HG02870 (cell line): Measurements from ENCODE around the gene EPHA5.

Experiments used
- ATAC-seq: cut with Tn5 transposase; IDR thresholded peaks from one replicate; pipeline ENCODE4 v1.9.1; 2021; ENCODE audit warnings: mild to moderate bottlenecking, moderate library complexity; ENCODE audit not compliant: unreplicated experiment

EPHA5 gene

GRCh38 chr4:65635051-65635821 is 35.1 kb downstream of the EPHA5 start:
- no peak for ATAC-seq

DNA sequence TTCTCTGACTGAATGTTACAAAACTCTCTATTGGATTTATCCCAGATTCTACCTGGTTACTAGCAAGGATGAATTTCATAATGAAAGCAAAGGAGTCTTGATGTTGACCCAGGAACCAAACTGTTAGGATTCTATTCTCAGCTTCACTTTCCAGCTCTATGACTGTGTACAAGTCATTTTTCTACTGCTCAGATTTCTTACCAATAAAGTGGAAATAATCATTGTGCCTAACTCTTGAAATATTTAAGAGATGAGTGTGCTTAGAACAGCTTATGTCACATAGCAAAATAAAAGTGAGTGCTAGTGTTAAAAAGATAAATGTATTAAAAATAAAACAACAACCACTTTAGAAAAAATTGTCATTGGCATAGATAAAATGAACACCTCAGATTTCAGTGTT is 45.6 kb downstream of the EPHA5 start:
- no peak for ATAC-seq

- ATAC-seq = no peak
Observed at GRCh38 chr4:65623506-65623905, 46.8 kb downstream of the EPHA5 start.

GRCh38 chr4:65617416-65617815 is 52.9 kb downstream of the EPHA5 start:
- ATAC-seq = no peak

GRCh38 chr4:65604515-65604914 is 65.8 kb downstream of the EPHA5 start:
- ATAC-seq = no peak

DNA sequence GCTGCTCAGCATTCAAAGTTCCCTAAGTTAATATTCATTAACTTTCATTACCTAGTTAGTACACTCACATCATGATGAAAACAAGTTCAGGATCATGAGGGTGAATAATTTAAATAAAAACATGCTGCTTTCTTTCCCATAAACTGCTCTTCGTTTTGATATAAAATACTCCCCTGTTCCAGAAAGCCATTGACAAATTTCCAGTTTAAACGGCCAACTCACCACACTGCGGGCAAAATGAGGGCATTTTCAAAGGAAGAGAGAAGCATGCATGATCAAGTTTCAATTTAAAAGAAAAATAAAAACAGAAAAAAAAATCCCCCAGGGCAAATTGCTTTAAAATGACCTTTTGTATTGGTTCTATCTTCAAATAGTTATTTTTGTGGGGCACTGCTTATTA is 69.6 kb downstream of the EPHA5 start:
- no peak for ATAC-seq

DNA sequence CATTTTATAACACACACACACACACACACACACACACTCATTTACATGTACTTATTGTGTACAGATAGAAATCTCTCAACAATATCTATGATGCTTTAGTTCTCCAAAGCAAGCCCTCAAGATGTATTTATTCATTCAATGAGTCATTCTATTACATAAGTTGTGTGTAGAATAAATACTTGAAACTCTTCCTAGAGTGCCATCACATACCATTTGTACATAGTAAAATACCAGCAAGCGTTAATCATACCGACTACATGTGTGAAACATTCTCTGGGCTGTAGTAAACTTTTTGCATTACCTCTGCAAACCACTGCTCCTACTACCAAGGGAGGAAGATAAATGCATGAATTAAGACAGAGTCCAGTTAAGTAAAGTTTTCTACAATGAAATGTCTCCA is 70.9 kb downstream of the EPHA5 start:
- ATAC-seq = no peak

DNA sequence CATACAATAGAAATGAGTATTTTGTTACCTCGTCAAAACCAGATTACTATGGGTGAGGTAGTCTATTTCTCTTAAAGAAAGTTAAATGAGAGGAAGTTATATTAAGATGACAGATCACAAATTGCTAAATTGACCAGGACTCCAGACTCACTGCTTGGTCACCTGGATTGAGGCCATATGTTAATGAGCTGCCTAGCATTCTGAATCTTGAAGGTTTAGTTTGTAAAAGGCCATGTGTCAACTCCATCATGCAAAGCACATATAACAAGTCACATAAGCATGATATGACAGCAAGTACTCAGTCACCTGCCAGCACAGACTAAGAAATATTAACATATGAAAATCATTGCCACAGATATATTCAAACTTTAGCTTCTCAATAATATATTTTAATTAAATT is 72.6 kb downstream of the EPHA5 start:
- ATAC-seq = no peak

DNA sequence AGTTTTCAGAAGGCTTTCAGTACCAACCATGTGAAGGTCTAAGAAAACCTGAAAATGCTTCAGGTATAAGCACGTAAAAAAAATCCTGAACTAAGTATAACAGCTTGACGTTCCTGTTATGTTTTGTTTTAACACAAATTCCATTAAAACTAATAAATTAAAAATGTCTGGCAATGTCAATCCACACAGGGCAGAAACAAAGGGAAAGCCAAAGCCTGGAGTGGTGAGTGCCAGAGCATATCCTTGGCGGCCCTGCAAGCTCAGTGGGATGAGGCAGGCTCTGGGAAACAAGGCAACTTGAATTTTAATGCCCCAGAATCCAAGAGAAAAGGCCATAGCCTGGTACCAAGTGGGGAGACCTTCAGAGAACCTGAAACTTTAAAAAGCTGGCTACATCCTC is 78.2 kb downstream of the EPHA5 start:
- no peak for ATAC-seq

DNA sequence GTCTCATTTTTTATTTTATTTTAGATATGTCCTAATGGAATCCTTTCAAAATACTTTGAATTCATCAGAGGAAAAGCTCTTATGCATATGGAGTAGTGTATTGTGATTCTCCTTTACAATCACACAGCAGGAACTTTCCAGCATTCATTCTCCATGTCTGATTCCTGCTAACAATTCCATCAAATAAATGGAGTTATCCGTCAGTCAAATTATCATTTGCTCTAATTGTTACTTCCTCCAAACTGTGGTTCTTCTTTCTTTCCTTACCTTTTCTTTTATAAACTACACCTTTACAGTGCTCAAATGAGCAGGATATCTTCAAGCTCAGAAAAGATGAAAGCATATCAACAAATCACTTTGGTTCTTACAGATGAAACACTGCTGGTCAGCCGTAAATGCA is 80.4 kb downstream of the EPHA5 start:
- ATAC-seq = no peak

- no peak for ATAC-seq
Observed at GRCh38 chr4:65589331-65589730, 81.0 kb downstream of the EPHA5 start.

DNA sequence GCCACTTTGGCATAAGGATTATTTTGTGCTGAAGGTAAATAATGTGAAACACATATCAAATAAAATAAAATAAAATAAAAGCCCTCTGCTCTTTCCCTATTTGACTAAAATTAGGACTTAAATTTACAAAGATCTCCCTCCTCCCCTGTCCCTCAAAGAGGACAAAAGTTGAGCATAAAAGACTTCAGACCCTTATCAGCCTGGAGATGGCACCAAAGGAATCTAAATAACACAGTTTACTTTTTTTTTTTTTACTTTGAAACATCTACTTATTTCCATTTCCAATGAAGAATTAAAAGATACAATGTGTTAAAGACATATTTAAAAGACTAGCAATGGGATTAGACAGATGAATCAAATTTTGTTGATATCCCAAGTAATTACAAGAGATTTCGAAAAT is 89.7 kb downstream of the EPHA5 start:
- ATAC-seq = no peak

GRCh38 chr4:65566473-65566872 is 103.8 kb downstream of the EPHA5 start:
- ATAC-seq = no peak

DNA sequence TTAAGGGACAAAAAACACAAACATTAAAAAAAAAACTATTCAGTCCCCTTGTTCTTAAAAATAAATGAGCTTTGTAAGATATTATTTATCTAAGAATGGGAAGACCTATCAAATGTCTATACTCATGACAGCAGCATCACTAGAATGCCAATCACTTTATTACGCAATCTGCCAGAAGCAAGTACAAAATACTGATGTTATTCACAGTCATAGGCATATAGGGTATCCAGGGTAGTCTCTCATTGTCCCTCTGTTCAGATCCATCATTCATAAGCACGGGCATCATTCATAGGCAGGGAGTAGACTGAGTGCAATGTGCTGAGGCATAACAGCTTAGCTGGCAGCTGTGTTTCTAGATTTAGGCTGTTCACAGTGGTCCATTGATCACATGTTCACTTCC is 109.1 kb downstream of the EPHA5 start:
- no peak for ATAC-seq

GRCh38 chr4:65559270-65559669 is 111.0 kb downstream of the EPHA5 start:
- no peak for ATAC-seq

- ATAC-seq = no peak
Observed at GRCh38 chr4:65552057-65552456, 118.2 kb downstream of the EPHA5 start.

DNA sequence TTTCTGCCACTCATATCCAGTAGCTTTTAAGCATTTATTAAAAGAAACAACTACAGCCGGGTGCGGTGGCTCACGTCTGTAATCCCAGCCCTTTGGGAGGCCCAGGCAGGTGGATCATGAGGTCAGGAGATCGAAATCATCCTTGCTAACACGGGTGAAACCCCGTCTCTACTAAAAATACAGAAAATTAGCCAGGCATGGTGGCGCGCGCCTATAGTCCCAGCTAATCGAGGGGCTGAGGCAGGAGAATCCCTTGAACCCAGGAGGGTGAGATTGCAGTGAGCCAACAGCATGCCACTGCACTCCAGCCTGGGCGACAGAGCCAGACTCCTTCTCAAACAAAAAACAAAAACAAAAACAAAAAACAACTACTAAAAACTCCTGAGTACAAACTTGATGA is 119.8 kb downstream of the EPHA5 start:
- no peak for ATAC-seq

DNA sequence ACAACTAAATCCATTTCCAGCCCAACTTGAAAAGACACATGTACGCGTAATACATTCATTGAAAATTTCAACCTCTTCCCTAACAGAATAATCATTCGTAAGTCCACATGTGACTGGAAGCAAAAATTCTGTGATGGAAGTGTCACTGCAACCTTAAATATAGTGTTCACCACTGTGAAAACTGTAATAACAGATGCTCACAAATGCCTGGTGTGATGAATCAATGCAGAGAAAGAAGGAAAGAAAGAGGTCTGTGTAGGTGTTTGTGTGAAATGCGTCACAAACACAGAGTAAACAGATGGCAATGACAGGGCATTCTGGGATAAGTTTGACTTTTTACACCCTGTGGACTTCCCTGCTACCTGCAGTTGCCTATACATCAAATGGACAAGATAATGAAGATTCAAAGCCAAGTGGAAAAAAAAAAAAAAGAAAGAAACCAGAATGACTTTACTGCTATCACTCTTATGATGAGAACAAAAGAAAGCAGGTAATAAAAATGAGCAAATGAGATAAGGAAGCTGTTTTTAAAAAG is 123.3 kb downstream of the EPHA5 start:
- ATAC-seq = no peak

DNA sequence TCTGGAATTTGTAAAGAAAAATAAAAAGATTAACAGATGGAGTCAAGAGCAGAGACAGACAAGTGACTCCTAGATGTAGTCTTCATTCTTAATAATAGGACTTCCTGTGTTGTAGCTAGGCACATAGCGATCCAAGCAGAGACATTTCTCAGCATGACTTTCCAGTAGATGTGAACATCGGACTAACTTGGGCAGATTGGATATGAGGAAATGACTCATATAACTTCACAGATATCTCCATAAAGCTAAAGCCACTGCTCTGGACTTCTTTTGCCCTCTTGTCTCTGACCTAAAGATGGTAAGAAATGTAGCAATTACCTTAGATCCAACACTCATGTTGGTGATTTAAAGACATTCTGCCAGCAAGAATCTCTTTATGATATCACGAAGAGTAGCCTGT is 131.7 kb downstream of the EPHA5 start:
- no peak for ATAC-seq

GRCh38 chr4:65535113-65535512 is 135.2 kb downstream of the EPHA5 start:
- ATAC-seq = no peak

DNA sequence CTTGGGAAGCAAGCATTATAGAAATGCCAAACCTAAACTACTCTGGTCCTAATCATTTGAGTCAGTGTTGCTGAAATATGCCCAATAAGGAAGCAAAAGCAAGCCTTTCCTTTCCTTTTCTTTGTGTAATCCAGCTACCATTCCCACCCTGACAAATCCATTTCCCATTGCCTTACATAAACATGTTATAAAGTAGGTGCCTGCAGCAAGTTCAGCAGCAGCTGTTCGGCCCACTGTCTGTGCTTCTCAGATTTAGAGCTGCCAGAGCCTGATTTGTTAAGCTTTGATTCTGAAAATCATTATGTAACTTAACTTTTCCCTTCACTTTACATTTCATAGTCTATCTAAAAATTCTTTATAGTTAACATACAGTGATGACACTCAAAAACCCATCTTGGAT is 148.6 kb downstream of the EPHA5 start:
- no peak for ATAC-seq

DNA sequence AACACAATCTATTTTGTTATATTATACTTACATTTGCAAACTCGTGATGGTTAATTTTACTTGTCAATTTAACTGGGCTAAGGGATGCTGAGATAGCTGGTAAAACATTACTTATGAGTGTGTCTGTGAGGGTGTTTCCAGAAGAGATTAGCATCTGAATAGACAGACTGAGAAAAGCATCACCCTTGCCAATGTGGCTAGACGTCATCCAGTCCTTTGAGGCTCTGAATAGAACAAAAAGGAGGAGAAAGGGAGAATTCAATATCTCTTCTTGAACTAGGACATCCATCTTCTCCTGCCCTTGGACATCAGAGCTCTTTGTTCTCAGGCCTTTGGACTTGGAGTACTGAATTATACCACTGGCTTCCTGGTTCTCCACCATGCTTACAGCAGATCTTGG is 154.6 kb downstream of the EPHA5 start:
- no peak for ATAC-seq

DNA sequence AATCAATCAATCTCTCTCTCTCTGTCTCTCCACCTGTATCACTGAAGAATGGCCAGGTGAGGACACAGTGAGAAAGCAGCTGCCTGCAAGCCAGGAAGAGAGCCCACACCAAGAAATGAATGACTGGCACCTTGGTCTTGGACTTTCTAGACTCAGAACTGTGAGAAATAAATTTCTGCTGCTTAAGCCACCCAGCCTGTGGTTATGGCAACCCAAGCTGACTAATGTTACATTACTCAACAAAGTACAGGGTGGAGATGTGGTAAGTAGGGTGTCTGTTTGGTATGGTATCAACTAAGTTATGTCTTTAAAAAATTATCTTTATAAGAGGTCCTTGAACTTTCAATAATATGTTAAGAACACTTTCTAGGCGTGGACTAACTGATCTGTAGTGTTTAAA is 159.3 kb downstream of the EPHA5 start:
- no peak for ATAC-seq
